Type B pancreatic cell (in vitro differentiated cells): ENCODE measurements around the gene RPS5. TPM values are rescaled to one million over a fixed set of nuclear protein-coding genes. Genes with fewer than 3 reads are reported as not detected.
A peak's percentile ranks its signal among the peaks of the same experiment; 100 is the strongest.

Experiments
- DNase-seq: peaks from one replicate; pipeline ENCODE4 v3.0.0; 2021; ENCODE audit warnings: mixed read lengths; ENCODE audit not compliant: unreplicated experiment; ENCODE audit errors: extremely low spot score
- H3K27ac Mint-ChIP-seq: 2 replicates; pipeline ENCODE4 v1.8.0; 2021; ENCODE audit warnings: mild to moderate bottlenecking, mixed read lengths
- H3K27me3 Mint-ChIP-seq: 2 replicates; pipeline ENCODE4 v1.8.0; 2021; ENCODE audit warnings: mixed read lengths
- H3K36me3 Mint-ChIP-seq: 2 replicates; pipeline ENCODE4 v1.8.0; 2021; ENCODE audit warnings: mixed read lengths
- H3K4me1 Mint-ChIP-seq: one replicate; pipeline ENCODE4 v1.8.0; 2021; ENCODE audit warnings: mixed read lengths; ENCODE audit not compliant: unreplicated experiment
- H3K4me3 Mint-ChIP-seq: 2 replicates; pipeline ENCODE4 v1.8.0; 2021; ENCODE audit warnings: mild to moderate bottlenecking, mixed read lengths
- H3K9me3 Mint-ChIP-seq: 2 replicates; pipeline ENCODE4 v1.8.0; 2021; ENCODE audit warnings: mixed read lengths
- total RNA-seq: library from RNA; stranded (reverse); gene quantifications from 2 replicates; pipeline ENCODE4 v1.2.1, GENCODE V29; 2021; ENCODE audit warnings: low replicate concordance
- TF ChIP-seq, protein P1 (sequence below): fragments of 200-600 bp; sonication (generic); conservative IDR thresholded peaks from 2 replicates; pipeline ENCODE4 v1.5.0; 2021; ENCODE audit warnings: antibody characterized with exemption, mild to moderate bottlenecking

Gene RPS5
- total RNA-seq, 1 donor from 2014 or later = 1,324 TPM

GRCh38 chr19:58393725-58394033 lies 6.6 kb downstream of the RPS5 start:
- peaks cover 13% of the 10 kb centered on the region for H3K4me1 Mint-ChIP-seq
- H3K27ac Mint-ChIP-seq = no peak overlapping the region
- H3K27me3 Mint-ChIP-seq = peaks cover 16% of the 10 kb centered on the region
- H3K36me3 Mint-ChIP-seq = peaks cover 29% of the 10 kb centered on the region
- TF ChIP-seq, protein P1, sequence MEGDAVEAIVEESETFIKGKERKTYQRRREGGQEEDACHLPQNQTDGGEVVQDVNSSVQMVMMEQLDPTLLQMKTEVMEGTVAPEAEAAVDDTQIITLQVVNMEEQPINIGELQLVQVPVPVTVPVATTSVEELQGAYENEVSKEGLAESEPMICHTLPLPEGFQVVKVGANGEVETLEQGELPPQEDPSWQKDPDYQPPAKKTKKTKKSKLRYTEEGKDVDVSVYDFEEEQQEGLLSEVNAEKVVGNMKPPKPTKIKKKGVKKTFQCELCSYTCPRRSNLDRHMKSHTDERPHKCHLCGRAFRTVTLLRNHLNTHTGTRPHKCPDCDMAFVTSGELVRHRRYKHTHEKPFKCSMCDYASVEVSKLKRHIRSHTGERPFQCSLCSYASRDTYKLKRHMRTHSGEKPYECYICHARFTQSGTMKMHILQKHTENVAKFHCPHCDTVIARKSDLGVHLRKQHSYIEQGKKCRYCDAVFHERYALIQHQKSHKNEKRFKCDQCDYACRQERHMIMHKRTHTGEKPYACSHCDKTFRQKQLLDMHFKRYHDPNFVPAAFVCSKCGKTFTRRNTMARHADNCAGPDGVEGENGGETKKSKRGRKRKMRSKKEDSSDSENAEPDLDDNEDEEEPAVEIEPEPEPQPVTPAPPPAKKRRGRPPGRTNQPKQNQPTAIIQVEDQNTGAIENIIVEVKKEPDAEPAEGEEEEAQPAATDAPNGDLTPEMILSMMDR = no peak
- no peak for DNase-seq
- H3K9me3 Mint-ChIP-seq = no peaks in the 10 kb centered on the region
- no peak overlapping the region for H3K4me3 Mint-ChIP-seq

GRCh38 chr19:58394821-58395219 lies 7.8 kb downstream of the RPS5 start:
- Mint-ChIP-seq H3K4me3 (peak overlapping the region; percentile 54), H3K36me3 (peaks cover 21% of the 10 kb centered on the region), H3K27ac (peak overlapping the region; percentile 81), H3K27me3 (peaks cover 16% of the 10 kb centered on the region), H3K4me1 (peaks cover 8% of the 10 kb centered on the region), H3K9me3 (no peaks in the 10 kb centered on the region)
- DNase-seq = no peak
- TF ChIP-seq, protein P1 = no peak

DNA sequence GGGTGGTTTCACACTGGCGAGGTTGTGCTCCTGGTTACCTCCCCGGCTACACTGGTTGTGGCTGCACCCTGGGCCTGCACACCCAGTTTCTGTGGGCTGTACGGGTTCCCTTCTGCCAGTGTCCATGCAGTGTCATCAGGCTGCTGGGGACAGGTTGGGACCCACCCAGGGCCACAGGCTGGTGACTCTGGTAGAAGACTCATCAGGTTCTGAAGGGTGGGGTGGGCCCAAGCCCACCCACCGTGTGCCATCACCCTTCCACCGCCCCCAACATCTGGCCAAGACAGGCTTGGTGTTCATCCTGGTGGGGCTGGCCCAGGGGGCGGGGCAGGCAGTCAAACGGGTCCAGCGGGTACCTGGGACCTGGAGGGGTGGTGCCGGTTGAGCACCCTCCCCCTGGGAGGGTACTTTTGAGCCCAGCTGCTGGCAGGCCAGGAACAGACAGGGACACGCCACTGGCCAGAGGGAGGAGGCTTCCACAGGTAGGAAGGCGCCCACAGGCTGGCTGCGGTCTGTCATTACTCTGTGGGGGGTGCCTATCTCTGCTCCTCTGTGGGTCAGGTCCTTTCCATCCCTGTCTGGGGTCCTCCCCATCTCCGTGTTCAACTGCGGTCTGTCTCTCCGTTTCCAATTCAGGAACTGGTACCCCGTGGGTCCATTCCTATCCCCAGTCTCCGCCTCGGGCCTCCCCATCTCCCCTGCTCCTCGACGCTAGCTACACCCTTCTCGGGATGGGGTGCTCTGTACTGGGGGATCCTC lies 8.3 kb downstream of the RPS5 start, which contains the start of gene RNF225:
Gene RNF225, plus strand, starts transcription at position 437 of the 759 bp plus-strand sequence. CDS start 434 bp downstream, outside the sequence.
- Mint-ChIP-seq H3K27me3 (peaks cover 16% of the 10 kb centered on the region), H3K4me1 (peaks cover 8% of the 10 kb centered on the region), H3K4me3 (peak within 1 kb of the TSS; percentile 82), H3K36me3 (peaks cover 21% of the 10 kb centered on the region), H3K27ac (peak within 1 kb of the TSS; percentile 81), H3K9me3 (no peaks in the 10 kb centered on the region)
- TF ChIP-seq, protein P1 = no peak
- DNase-seq = no peak

- Mint-ChIP-seq H3K4me3 (peak overlapping the region; percentile 82), H3K27ac (peak overlapping the region; percentile 75), H3K36me3 (peaks cover 18% of the 10 kb centered on the region), H3K9me3 (no peaks in the 10 kb centered on the region), H3K27me3 (peaks cover 17% of the 10 kb centered on the region), H3K4me1 (peaks cover 12% of the 10 kb centered on the region)
- TF ChIP-seq, protein P1 = no peak
- no peak for DNase-seq
Observed at GRCh38 chr19:58395979-58396627, 9.0 kb downstream of the RPS5 start.

DNA sequence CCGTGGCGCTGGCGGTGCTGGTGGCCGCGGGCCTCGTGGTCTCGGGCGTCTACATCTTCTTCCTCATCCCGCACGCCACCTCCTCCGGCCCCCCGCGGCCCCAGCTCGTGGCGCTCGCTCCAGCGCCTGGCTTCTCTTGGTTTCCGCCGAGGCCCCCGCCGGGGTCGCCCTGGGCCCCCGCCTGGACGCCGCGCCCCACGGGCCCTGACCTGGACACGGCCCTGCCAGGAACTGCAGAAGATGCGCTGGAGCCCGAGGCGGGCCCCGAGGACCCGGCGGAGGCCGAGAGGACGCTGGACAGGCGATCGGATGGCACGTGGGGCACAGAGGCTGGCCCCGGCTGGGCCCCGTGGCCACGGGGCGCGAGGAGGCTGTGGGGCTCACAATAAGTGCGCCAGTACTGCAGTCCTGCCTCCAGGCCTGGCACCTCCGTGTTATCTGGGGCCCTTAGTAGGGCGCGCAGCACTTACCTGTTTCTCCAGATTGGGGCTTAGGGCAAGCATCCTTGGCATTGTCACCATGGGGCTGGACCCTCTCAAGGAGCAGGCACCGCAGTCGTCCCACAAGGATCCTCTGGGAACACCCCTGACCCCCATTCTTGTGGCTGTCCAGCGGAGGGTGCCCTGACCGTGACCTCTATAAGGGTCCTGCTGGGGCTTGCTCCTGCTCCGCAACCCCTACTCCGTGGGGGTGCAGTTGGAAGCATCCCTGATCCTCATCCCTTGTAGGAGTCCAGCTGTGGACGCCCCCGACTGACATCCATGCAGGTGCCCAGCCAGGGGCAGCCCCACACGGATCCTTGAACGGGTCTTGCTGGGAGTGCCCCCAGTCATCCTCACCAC lies 9.8 kb downstream of the RPS5 start:
- TF ChIP-seq, protein P1 = no peak
- no peak for DNase-seq
- Mint-ChIP-seq H3K4me3 (peak overlapping the region; percentile 25), H3K36me3 (peaks cover 21% of the 10 kb centered on the region), H3K27me3 (peaks cover 19% of the 10 kb centered on the region), H3K9me3 (no peaks in the 10 kb centered on the region), H3K4me1 (peaks cover 15% of the 10 kb centered on the region), H3K27ac (no peak overlapping the region)
